GM12865 (cell line): ENCODE measurements around the gene LAMTOR2.
"Not testable (repeated sequence)": the region's sequence is repeated elsewhere in the genome, so short reads cannot be mapped to it uniquely, and the experiment has no call there.

Source experiments
- DNase-seq: peaks from one replicate; pipeline ENCODE4 v3.0.0; 2010; ENCODE audit warnings: low read depth
- H3K4me3 ChIP-seq: 2 replicates; pipeline ENCODE4 v1.5.1; 2011; ENCODE audit warnings: mild to moderate bottlenecking, low read depth, low read length, control low read depth
- CTCF ChIP-seq: IDR thresholded peaks from 2 replicates; pipeline ENCODE4 v1.5.1; 2011; ENCODE audit warnings: low read length, control low read depth, low read depth, inconsistent platforms; ENCODE audit not compliant: insufficient read depth; ENCODE audit errors: missing control alignments

The LAMTOR2 gene

GRCh38 chr1:156069490-156070455 is 15.2 kb downstream of the LAMTOR2 start:
- no peak overlapping the region for H3K4me3 ChIP-seq
- no peak for DNase-seq
- TF ChIP-seq CTCF = no peak

- H3K4me3 ChIP-seq = no peak overlapping the region
- DNase-seq = no peak
- no peak for TF ChIP-seq CTCF
These were observed 16.0 kb downstream of the LAMTOR2 start for GRCh38 chr1:156070548-156070947.

GRCh38 chr1:156071332-156071816 is 16.8 kb downstream of the LAMTOR2 start:
- not testable (repeated sequence) for DNase-seq, H3K4me3 ChIP-seq

- no peak for DNase-seq
- TF ChIP-seq CTCF = no peak
- H3K4me3 ChIP-seq = no peak overlapping the region
These were observed 17.7 kb downstream of the LAMTOR2 start for GRCh38 chr1:156072251-156072650.

GRCh38 chr1:156073110-156073687 is 18.6 kb downstream of the LAMTOR2 start:
- no peak for TF ChIP-seq CTCF
- H3K4me3 ChIP-seq = no peak overlapping the region
- no peak for DNase-seq

GRCh38 chr1:156073740-156074139 is 19.2 kb downstream of the LAMTOR2 start:
- no peak for DNase-seq
- no peak for TF ChIP-seq CTCF

GRCh38 chr1:156074661-156075060 is 20.1 kb downstream of the LAMTOR2 start:
- no peak overlapping the region for H3K4me3 ChIP-seq
- no peak for TF ChIP-seq CTCF
- no peak for DNase-seq

More at GRCh38 chr1:156073740-156074139, 19.2 kb downstream of the LAMTOR2 start:
- H3K4me3 ChIP-seq = no peak overlapping the region
